Mammary epithelial cell (primary cell): ENCODE data around the gene TXK.

Experiments
- CTCF ChIP-seq, 2 donors: IDR thresholded peaks in 1 of 2; conservative IDR thresholded peaks in 1 of 2; 2 replicates each; pipeline ENCODE4 v1.5.1; 2011 to 2012; ENCODE audit warnings: inconsistent platforms in 2 of 2, low read length in 2 of 2, mild to moderate bottlenecking in 2 of 2, control low read depth in 1 of 2, low read depth in 1 of 2; ENCODE audit not compliant: insufficient read depth in 1 of 2; ENCODE audit errors: extremely low read depth in 1 of 2
- EZH2 ChIP-seq: IDR thresholded peaks from 2 replicates; pipeline ENCODE4 v1.6.1; 2012; ENCODE audit warnings: low read length, inconsistent platforms, borderline replicate concordance

- TF ChIP-seq CTCF (conservative IDR thresholded peaks at IDR 0.05 in 1 of 2, IDR thresholded peaks at IDR 0.05 in 1 of 2; ENCODE audit: extremely low read depth in 1 of 2, insufficient read depth in 1 of 2, low read depth in 1 of 2, low read length in 2 of 2) (no peak), EZH2 (no peak)
Observed at GRCh38 chr4:48173056-48173991, 39.3 kb upstream of the TXK start.
